Effector memory CD4-positive, alpha-beta T cell (primary cell): Measurements from ENCODE around the gene WNT6.
"Not testable (repeated sequence)": the region's sequence is repeated elsewhere in the genome, so short reads cannot be mapped to it uniquely, and the experiment has no call there.

Experiments used
- DNase-seq, 3 donors: peaks; one replicate each; pipeline ENCODE4 v3.0.0-alpha.2; 2020
- H3K27ac ChIP-seq: 2 replicates; pipeline ENCODE4 v1.7.0; 2013; ENCODE audit warnings: mild to moderate bottlenecking, low read length, moderate library complexity; ENCODE audit not compliant: insufficient read depth, poor library complexity, severe bottlenecking
- H3K27me3 ChIP-seq: replicated peaks from 2 replicates; pipeline ENCODE4 v1.7.0; 2013; ENCODE audit warnings: mild to moderate bottlenecking, low read length; ENCODE audit not compliant: insufficient read depth, control insufficient read depth, poor library complexity, severe bottlenecking
- H3K36me3 ChIP-seq: 2 replicates; pipeline ENCODE4 v1.7.0; 2013; ENCODE audit warnings: mild to moderate bottlenecking, low read length, moderate library complexity; ENCODE audit not compliant: control insufficient read depth, insufficient read depth
- H3K4me1 ChIP-seq: 2 replicates; pipeline ENCODE4 v1.7.0; 2013; ENCODE audit warnings: low read length, mild to moderate bottlenecking; ENCODE audit not compliant: control insufficient read depth, insufficient read depth, poor library complexity, severe bottlenecking
- H3K4me3 ChIP-seq: 2 replicates; pipeline ENCODE4 v1.7.0; 2013; ENCODE audit warnings: low read length, low read depth, mild to moderate bottlenecking; ENCODE audit not compliant: insufficient read depth, poor library complexity, severe bottlenecking
- H3K9me3 ChIP-seq: 2 replicates; pipeline ENCODE4 v1.7.0; 2013; ENCODE audit warnings: mild to moderate bottlenecking, low read length, moderate library complexity; ENCODE audit not compliant: control insufficient read depth

WNT6 gene

DNA sequence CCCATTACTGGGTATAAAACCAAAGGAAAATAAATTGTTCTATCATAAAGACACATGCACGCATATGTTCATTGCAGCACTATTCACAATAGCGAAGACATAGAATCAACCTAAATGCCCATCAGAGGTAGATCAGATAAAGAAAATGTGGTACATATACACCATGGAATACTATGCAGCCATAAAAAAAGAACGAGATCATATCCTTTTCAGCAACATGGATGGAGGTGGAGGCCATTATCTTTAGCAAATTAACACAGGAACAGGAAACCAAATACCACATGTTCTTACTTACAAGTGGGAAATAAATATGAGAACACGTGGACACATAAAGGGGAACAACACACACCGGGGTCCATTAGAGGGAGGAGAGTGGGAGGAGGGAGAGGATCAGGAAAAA is 15.3 kb upstream of the WNT6 start:
- H3K36me3 ChIP-seq, H3K4me1 ChIP-seq, H3K9me3 ChIP-seq, DNase-seq, H3K27ac ChIP-seq, H3K27me3 ChIP-seq, H3K4me3 ChIP-seq: not testable (repeated sequence)

GRCh38 chr2:218846963-218847362 is 12.6 kb upstream of the WNT6 start:
- H3K27me3 ChIP-seq, H3K4me1 ChIP-seq, H3K4me3 ChIP-seq, H3K27ac ChIP-seq, H3K9me3 ChIP-seq, H3K36me3 ChIP-seq, DNase-seq: not testable (repeated sequence)

- no peaks in the 10 kb centered on the region for H3K36me3 ChIP-seq
- H3K27ac ChIP-seq = no peak overlapping the region
- no peak for DNase-seq
- no peaks in the 10 kb centered on the region for H3K9me3 ChIP-seq
- no peak overlapping the region for H3K4me3 ChIP-seq
- no peaks in the 10 kb centered on the region for H3K4me1 ChIP-seq
- peaks cover 6% of the 10 kb centered on the region for H3K27me3 ChIP-seq
Observed at GRCh38 chr2:218849721-218850120, 9.9 kb upstream of the WNT6 start.

DNA sequence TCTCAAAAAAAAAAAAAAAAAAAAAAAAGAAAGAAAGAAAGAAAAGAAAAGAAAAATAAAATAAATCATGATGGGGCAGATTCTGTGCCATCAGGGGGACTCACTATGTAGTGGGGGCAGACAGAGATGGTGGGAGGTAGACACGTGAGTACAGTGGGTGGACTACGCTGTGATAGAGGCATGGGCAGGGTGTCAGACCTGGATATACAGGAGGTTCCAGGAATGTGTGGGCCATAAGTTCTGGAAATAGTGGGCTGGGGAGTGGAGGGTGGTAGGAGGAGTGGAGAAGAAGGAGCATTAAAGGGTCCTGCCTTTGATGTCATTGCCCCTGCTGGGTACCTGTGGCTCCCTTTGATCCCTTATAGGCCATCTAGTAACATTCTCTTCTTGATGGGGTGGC is 8.8 kb upstream of the WNT6 start:
- no peak for DNase-seq
- peaks cover 14% of the 10 kb centered on the region for H3K27me3 ChIP-seq
- no peak overlapping the region for H3K4me3 ChIP-seq
- no peaks in the 10 kb centered on the region for H3K9me3 ChIP-seq
- no peaks in the 10 kb centered on the region for H3K4me1 ChIP-seq
- no peaks in the 10 kb centered on the region for H3K36me3 ChIP-seq
- no peak overlapping the region for H3K27ac ChIP-seq

DNA sequence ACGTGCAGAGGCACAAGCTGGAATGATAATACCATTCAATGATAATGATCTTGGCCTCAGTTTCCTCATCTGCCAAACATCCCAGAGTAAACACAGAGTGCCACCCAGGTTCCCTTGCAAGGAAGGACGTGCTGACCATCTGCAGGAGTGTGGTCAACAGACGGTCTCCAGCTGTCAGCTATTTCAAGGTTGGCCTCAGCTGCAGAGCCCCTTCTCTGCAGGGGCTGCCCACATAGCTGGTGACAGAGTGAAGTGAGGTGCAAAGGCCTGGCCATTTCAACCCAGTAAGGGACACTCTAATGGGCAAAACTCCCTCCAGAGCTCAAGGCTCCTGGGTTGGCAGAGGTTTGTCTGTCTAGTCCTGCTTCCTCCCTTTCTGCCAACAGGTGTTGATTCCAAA is 8.3 kb upstream of the WNT6 start:
- Histone ChIP-seq H3K4me1 (no peaks in the 10 kb centered on the region), H3K27me3 (peaks cover 19% of the 10 kb centered on the region), H3K4me3 (no peak overlapping the region), H3K27ac (no peak overlapping the region), H3K9me3 (no peaks in the 10 kb centered on the region), H3K36me3 (no peaks in the 10 kb centered on the region)
- no peak for DNase-seq

DNA sequence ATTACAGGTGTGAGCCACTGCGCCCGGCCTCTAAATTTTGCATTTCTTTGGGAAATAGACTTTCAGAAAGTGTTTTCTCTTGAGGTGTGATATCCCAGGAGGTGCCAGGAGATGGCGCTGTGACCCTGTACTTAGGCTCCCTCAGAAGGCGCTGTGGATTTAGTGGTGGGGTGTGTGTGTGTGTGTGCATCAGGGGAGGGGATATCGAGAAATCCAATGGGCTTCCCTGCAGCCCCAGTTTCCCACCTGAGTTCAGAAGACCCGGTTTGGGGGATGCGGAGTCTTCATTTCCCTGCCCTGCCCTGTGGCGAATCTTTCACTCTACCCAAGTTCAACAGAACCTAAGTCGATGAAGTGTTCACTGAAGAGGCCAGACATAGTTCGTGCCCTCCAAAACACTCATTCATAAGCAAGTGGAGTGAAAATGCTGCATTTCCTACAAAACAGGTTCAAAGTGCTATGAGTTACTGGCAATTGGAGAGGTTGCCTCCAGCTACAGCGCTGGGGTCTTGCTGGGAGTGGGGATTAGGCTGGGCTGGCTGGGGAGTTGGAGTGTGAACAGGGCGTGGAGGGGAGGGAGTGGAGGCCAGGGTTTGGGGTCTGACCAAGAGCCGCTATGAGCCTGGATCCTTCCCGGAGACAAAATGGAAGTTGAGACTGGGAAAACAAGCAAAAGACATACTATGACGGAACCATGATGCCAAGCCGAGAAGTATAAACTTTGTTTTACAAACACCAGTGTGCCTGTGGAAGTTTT is 6.5 kb upstream of the WNT6 start:
- Histone ChIP-seq H3K27me3 (peaks cover 29% of the 10 kb centered on the region), H3K27ac (no peak overlapping the region), H3K4me3 (no peak overlapping the region), H3K9me3 (no peaks in the 10 kb centered on the region), H3K36me3 (no peaks in the 10 kb centered on the region), H3K4me1 (no peaks in the 10 kb centered on the region)
- peak; percentile 31 to 51 (median 40) for DNase-seq

GRCh38 chr2:218853766-218854165 is 5.8 kb upstream of the WNT6 start:
- no peak overlapping the region for H3K4me3 ChIP-seq
- H3K36me3 ChIP-seq = no peaks in the 10 kb centered on the region
- no peaks in the 10 kb centered on the region for H3K9me3 ChIP-seq
- H3K27me3 ChIP-seq = peaks cover 36% of the 10 kb centered on the region
- no peak for DNase-seq
- H3K27ac ChIP-seq = no peak overlapping the region
- peaks cover 3% of the 10 kb centered on the region for H3K4me1 ChIP-seq

GRCh38 chr2:218854860-218855259 is 4.7 kb upstream of the WNT6 start:
- Histone ChIP-seq H3K4me1 (peaks cover 10% of the 10 kb centered on the region), H3K27me3 (peaks cover 43% of the 10 kb centered on the region), H3K36me3 (no peaks in the 10 kb centered on the region), H3K4me3 (no peak overlapping the region), H3K9me3 (no peaks in the 10 kb centered on the region), H3K27ac (no peak overlapping the region)
- DNase-seq = no peak

DNA sequence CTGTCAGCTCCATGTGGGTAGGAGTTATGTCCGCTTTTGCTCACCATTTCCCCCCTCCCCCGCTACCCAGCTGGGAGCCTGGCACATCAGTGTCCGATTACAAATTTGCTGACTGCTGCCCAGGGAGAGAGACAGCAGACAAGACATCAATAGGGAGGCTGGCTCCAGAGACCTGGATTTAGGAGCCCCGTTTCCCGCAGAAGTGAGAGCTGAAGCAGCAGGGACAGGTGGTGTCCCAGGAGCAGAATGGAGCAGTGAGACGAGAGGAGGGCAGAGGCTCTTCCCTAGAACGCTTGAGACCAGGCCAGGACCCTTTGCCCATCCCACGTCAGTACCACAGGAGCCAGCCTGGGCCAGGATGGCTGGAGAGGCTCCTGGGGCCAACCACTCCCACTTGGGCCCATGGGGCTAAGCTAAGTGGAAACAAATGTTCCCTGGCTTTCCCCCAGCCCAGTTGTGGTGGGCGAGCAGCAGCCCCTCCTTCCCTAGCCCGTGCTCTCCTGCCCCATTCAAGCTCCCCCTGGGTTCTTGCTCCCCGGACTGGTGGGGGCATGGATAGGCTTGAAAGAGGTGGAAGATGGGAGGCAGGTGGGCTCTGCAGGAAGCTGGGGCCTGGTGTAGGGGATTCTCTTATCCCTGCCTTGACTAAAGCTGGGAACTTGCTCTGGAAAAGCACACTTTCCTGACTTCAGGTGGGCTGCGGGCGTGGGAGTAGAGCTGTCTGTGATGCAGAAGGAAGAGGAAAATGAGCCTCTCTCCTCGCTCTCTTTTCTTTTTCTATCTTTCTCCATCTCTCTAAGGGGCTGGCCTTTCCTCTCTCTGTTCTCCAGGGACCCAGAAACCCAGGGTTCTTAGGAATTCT is 4.1 kb upstream of the WNT6 start:
- Histone ChIP-seq H3K4me3 (no peak overlapping the region), H3K9me3 (no peaks in the 10 kb centered on the region), H3K36me3 (no peaks in the 10 kb centered on the region), H3K27ac (no peak overlapping the region), H3K4me1 (peaks cover 16% of the 10 kb centered on the region), H3K27me3 (peaks cover 50% of the 10 kb centered on the region)
- no peak for DNase-seq

DNA sequence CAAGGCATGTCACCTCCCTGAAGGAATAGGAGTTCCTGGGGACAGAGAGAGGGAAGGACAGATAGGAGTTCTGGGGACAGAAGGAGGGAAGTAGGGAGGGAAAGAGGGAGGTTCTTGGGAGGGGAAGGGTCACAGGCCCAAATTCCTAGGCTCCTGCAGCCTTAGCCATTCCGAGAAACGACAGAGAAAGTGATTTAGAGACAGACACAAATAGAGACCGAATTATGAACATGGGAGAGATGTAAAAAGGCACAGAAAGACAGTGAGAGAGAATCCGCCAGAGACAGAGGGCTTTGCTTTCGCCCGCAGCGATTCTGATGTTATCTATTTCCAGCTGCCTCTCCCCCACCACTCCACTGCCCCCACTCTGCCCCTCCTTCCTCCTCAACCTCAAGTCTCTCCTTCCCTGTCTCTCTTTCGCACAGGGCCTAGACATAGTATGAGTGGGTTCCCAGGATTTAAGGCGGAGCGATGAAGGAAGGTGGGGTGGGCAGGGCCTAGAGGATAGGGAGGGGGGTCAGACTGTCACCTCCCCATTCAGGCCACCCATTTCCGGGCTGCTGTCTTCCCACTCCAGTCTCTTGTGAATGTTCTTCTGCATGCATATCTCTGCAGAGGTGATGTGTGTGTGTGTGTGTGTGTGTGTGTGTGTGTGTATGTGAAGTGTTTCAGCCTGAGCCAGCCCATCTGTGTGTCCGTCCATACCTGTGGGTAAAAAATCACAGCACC is 3.3 kb upstream of the WNT6 start:
- Histone ChIP-seq H3K4me3 (no peak overlapping the region), H3K36me3 (no peaks in the 10 kb centered on the region), H3K4me1 (peaks cover 22% of the 10 kb centered on the region), H3K9me3 (no peaks in the 10 kb centered on the region), H3K27ac (no peak overlapping the region), H3K27me3 (peaks cover 57% of the 10 kb centered on the region)
- no peak for DNase-seq
